Esophagus muscularis mucosa (tissue), 4 donors: ENCODE data around the gene SLC17A9.

ENCODE experiments used
- EP300 ChIP-seq: sonication (generic); formaldehyde crosslinking; IDR thresholded peaks from one replicate; pipeline ENCODE4 v1.6.1; 2017; ENCODE audit warnings: antibody characterized with exemption
- POLR2A ChIP-seq: fragments of 450-650 bp; IDR thresholded peaks from one replicate; pipeline ENCODE4 v1.6.1; 2017; ENCODE audit warnings: antibody characterized with exemption, moderate library complexity, mild to moderate bottlenecking, low read depth
- POLR2AphosphoS5 ChIP-seq, 2 donors: sonication (generic); formaldehyde crosslinking; IDR thresholded peaks; one replicate each; pipeline ENCODE4 v1.6.1; 2017; ENCODE audit warnings: antibody characterized with exemption in 2 of 2
- TF ChIP-seq, protein P1 (sequence below), 3 experiments: fragments of 200-600 bp in 2 of 3; fragments of 450-650 bp in 1 of 3; sonication (generic) in 2 of 3; IDR thresholded peaks; one replicate each; pipeline ENCODE4 v1.5.1; 2017 to 2019; ENCODE audit warnings: antibody characterized with exemption in 3 of 3, mild to moderate bottlenecking in 2 of 3, moderate library complexity in 1 of 3

DNA sequence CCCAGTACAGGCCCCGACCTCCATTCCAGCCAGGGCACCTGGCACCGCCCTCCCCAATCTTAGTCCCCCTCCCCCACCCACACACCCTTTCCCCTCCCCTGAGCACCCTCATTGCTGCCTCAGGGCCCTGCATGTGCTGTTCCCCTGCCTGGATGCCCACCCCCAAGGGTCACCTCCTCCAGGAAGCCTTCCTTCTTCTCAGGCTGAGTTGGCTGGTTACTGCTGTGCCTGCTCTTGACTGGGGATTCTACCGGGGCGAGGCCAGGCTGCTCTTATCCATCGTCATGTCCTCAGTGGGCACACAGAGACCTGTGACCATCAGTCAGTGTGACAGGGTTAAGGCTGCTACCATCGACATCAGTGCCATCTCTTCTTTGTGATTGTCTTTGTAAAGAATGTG lies 30.7 kb downstream of the SLC17A9 start:
- TF ChIP-seq, protein P1, sequence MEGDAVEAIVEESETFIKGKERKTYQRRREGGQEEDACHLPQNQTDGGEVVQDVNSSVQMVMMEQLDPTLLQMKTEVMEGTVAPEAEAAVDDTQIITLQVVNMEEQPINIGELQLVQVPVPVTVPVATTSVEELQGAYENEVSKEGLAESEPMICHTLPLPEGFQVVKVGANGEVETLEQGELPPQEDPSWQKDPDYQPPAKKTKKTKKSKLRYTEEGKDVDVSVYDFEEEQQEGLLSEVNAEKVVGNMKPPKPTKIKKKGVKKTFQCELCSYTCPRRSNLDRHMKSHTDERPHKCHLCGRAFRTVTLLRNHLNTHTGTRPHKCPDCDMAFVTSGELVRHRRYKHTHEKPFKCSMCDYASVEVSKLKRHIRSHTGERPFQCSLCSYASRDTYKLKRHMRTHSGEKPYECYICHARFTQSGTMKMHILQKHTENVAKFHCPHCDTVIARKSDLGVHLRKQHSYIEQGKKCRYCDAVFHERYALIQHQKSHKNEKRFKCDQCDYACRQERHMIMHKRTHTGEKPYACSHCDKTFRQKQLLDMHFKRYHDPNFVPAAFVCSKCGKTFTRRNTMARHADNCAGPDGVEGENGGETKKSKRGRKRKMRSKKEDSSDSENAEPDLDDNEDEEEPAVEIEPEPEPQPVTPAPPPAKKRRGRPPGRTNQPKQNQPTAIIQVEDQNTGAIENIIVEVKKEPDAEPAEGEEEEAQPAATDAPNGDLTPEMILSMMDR (IDR thresholded peaks at IDR 0.05) = no peak
- TF ChIP-seq POLR2AphosphoS5 (IDR thresholded peaks at IDR 0.05) (no peak), POLR2A (no peak), EP300 (no peak)
